ENCODE data around the gene ARHGEF7. TPM values are rescaled to one million over a fixed set of nuclear protein-coding genes. Genes with fewer than 3 reads are reported as not detected.

The ARHGEF7 gene
- total RNA-seq, 2 donors from 2014 or later = 49.5 to 53.5 TPM

DNA sequence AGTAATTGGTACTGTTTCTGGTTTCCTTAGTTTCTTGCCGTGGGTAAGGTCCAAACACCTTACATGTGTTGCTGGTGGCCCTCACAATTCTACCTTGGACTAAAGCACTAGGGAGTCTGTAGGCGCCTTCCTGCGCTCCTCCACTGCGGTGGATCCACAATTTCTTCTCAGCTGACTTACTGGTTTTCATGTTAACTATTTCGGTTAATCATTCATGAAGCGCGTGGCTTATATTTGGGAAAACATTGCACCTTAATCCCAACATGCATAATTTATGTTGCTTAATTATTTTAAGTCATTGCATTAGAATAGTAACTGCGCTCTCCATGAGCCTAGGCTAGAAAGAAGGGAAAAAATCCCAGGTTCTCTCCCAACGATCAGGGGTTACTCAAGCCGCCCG, 37.7 kb downstream of the ARHGEF7 start:
- Mint-ChIP-seq H3K4me1 (peaks cover 14% of the 10 kb centered on the region), H3K36me3 (ENCODE audit: low read depth) (peaks cover 2% of the 10 kb centered on the region), H3K4me3 (peak overlapping the region; percentile 84), H3K27me3 (ENCODE audit: insufficient read depth) (peaks cover 22% of the 10 kb centered on the region), H3K9me3 (no peaks in the 10 kb centered on the region), H3K27ac (peak overlapping the region; percentile 95)
- TF ChIP-seq, protein P1, sequence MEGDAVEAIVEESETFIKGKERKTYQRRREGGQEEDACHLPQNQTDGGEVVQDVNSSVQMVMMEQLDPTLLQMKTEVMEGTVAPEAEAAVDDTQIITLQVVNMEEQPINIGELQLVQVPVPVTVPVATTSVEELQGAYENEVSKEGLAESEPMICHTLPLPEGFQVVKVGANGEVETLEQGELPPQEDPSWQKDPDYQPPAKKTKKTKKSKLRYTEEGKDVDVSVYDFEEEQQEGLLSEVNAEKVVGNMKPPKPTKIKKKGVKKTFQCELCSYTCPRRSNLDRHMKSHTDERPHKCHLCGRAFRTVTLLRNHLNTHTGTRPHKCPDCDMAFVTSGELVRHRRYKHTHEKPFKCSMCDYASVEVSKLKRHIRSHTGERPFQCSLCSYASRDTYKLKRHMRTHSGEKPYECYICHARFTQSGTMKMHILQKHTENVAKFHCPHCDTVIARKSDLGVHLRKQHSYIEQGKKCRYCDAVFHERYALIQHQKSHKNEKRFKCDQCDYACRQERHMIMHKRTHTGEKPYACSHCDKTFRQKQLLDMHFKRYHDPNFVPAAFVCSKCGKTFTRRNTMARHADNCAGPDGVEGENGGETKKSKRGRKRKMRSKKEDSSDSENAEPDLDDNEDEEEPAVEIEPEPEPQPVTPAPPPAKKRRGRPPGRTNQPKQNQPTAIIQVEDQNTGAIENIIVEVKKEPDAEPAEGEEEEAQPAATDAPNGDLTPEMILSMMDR (conservative IDR thresholded peaks at IDR 0.05) = no peak
- peak overlapping the region; percentile 93 for H3K9ac ChIP-seq (ENCODE audit: extremely low read depth, low read length, poor library complexity, severe bottlenecking)
- H3K9me3 ChIP-seq (ENCODE audit: control insufficient read depth, low read length) = no peaks in the 10 kb centered on the region
- DNase-seq = no peak
- H3K4me3 ChIP-seq (ENCODE audit: low read length) = peak overlapping the region; percentile 88
- H3K27ac ChIP-seq (ENCODE audit: low read depth, low read length) = peak overlapping the region; percentile 95
- 20 to 33% methylated on average over 9 of the region's 11 CpGs for WGBS, 2 experiments (ENCODE audit: insufficient coverage in 1 of 2, insufficient read length in 1 of 2)
- H3K27me3 ChIP-seq (ENCODE audit: control insufficient read depth, insufficient read depth, low read length, poor library complexity, severe bottlenecking) = peaks cover 37% of the 10 kb centered on the region
- no peaks in the 10 kb centered on the region for H3K4me1 ChIP-seq (ENCODE audit: control insufficient read depth, insufficient read depth, low read length)
- H3K36me3 ChIP-seq (ENCODE audit: control insufficient read depth, insufficient read depth, low read length) = peaks cover 4% of the 10 kb centered on the region

DNA sequence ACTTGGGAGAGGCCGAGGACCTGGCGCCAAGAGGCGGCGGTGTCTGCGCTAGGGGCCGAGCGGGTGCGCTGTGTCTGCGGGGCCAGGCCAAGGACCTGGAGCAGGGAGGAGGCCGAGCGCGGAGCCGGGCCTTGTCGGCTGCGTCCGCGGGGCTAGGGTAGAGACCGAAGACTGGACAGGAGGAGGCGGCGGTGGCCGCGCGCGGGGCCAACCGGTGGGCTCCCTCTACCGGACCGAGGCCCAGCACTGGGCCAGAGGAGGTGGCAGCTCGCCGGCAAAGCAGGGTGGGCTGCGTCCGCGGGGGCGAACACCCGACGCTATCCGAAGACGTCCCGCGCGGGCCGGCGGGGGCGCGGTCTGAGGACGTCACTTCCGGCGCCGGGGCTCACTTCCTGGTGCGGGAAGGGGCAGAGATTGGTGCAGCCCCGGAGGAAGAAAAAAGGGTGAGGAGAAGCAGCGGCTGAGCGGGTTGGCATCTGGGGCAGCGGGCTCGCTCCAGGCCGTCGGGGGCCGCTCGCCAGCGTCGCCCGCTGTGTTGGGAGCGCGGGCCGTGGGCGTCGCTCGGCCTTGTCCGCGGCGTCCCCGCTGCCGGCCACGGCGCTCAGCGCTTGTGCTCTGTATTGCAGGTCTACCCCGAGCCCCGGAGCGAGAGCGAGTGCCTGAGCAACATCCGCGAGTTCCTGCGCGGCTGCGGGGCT, 38.3 kb downstream of the ARHGEF7 start:
- H3K4me1 ChIP-seq (ENCODE audit: control insufficient read depth, insufficient read depth, low read length) = no peaks in the 10 kb centered on the region
- 0 to 1% methylated on average over 47 to 84 of the region's 84 CpGs for WGBS, 2 experiments (ENCODE audit: insufficient coverage in 1 of 2, insufficient read length in 1 of 2)
- Mint-ChIP-seq H3K27me3 (ENCODE audit: insufficient read depth) (peaks cover 18% of the 10 kb centered on the region), H3K36me3 (ENCODE audit: low read depth) (peaks cover 2% of the 10 kb centered on the region), H3K27ac (peak overlapping the region; percentile 95), H3K9me3 (no peaks in the 10 kb centered on the region), H3K4me3 (peak overlapping the region; percentile 84), H3K4me1 (peaks cover 14% of the 10 kb centered on the region)
- peak overlapping the region; percentile 93 for H3K9ac ChIP-seq (ENCODE audit: extremely low read depth, low read length, poor library complexity, severe bottlenecking)
- peak overlapping the region; percentile 95 for H3K27ac ChIP-seq (ENCODE audit: low read depth, low read length)
- peak; percentile 97 for DNase-seq
- H3K4me3 ChIP-seq (ENCODE audit: low read length) = peak overlapping the region; percentile 88
- H3K9me3 ChIP-seq (ENCODE audit: control insufficient read depth, low read length) = no peaks in the 10 kb centered on the region
- H3K27me3 ChIP-seq (ENCODE audit: control insufficient read depth, insufficient read depth, low read length, poor library complexity, severe bottlenecking) = peaks cover 33% of the 10 kb centered on the region
- TF ChIP-seq, protein P1 (conservative IDR thresholded peaks at IDR 0.05) = peak; percentile 57
- H3K36me3 ChIP-seq (ENCODE audit: control insufficient read depth, insufficient read depth, low read length) = peaks cover 4% of the 10 kb centered on the region

DNA sequence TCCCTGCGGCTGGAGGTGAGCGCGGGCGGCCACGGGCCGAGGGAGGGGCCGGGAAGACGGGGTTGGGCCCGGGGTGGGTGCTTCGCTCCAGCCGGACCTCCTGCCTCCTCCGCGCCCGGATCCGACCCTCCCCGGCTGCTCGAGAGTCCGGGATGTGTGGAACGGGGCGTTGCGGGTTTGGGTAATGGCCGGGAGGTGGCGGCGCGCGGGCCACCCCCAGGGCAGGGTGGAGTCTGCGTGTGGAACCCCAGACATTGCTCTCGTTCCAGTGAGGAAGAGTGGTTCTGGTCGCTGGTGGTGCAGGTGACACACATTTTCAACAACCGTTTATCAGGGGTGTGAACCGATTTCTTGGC, 38.8 kb downstream of the ARHGEF7 start:
- peak overlapping the region; percentile 84 for H3K4me3 Mint-ChIP-seq
- H3K27ac Mint-ChIP-seq = peak overlapping the region; percentile 91
- TF ChIP-seq, protein P1 (conservative IDR thresholded peaks at IDR 0.05) = peak; percentile 50
- H3K9me3 Mint-ChIP-seq = no peaks in the 10 kb centered on the region
- 0% methylated on average over 14 to 31 of the region's 31 CpGs for WGBS, 2 experiments (ENCODE audit: insufficient coverage in 1 of 2, insufficient read length in 1 of 2)
- Histone ChIP-seq H3K27me3 (ENCODE audit: control insufficient read depth, insufficient read depth, low read length, poor library complexity, severe bottlenecking) (peaks cover 29% of the 10 kb centered on the region), H3K36me3 (ENCODE audit: control insufficient read depth, insufficient read depth, low read length) (peaks cover 8% of the 10 kb centered on the region), H3K27ac (ENCODE audit: low read depth, low read length) (peak overlapping the region; percentile 95), H3K4me3 (ENCODE audit: low read length) (peak overlapping the region; percentile 88), H3K9me3 (ENCODE audit: control insufficient read depth, low read length) (no peaks in the 10 kb centered on the region), H3K4me1 (ENCODE audit: control insufficient read depth, insufficient read depth, low read length) (no peaks in the 10 kb centered on the region), H3K9ac (ENCODE audit: extremely low read depth, low read length, poor library complexity, severe bottlenecking) (peak overlapping the region; percentile 93)
- H3K4me1 Mint-ChIP-seq = peaks cover 14% of the 10 kb centered on the region
- H3K36me3 Mint-ChIP-seq (ENCODE audit: low read depth) = peaks cover 3% of the 10 kb centered on the region
- no peak for DNase-seq
- H3K27me3 Mint-ChIP-seq (ENCODE audit: insufficient read depth) = peaks cover 15% of the 10 kb centered on the region
